K562 (cell line): ENCODE data around the gene FBLN2. TPM values are rescaled to one million over a fixed set of nuclear protein-coding genes. Genes with fewer than 3 reads are reported as not detected.

Experiments used
- ATAC-seq: fragments of 200-7000 bp; cut with Tn5 transposase; 3 replicates; pipeline ENCODE4 v1.9.1; 2020; ENCODE audit warnings: moderate library complexity
- BruUV-seq: library from RNA; stranded (reverse); fragments of 400-500 nt; replicated peaks from 2 replicates; lab custom pipeline; 2021; lab: Mats Ljungman, UMichigan
- CTCF ChIA-PET: fragments of 300-600 bp; formaldehyde crosslinking; extraction: SDS; loops from one replicate; lab custom pipeline; 2021; ENCODE audit warnings: low intra/inter-chr PET ratio; lab: Yijun Ruan, JAX
- POLR2A ChIA-PET: fragments of 300-600, 350-650 bp; sonication (Branson Sonifier 250); formaldehyde crosslinking; extraction: SDS; loops from one replicate; lab custom pipeline; 2021; ENCODE audit warnings: antibody characterized with exemption, inconsistent platforms; lab: Yijun Ruan, JAX
- DNase-seq, 4 experiments: peaks; one replicate each; pipeline versions ENCODE4 v3.0.0 to v3.0.0-alpha.2; 2011 to 2018; ENCODE audit warnings: low spot score in 3 of 4, mixed read lengths in 3 of 4; ENCODE audit errors: extremely low read depth in 1 of 4
- FAIRE-seq: peaks from 2 replicates; lab custom pipeline; 2011; peaks lifted over from hg19 to GRCh38; lab: Jason Lieb, UNC
- H2AFZ ChIP-seq: 2 replicates; pipeline ENCODE4 v1.6.0; 2011; ENCODE audit warnings: low read depth, low read length, control low read depth, inconsistent platforms
- H3K27ac ChIP-seq: fragments of 200-600 bp; 3 replicates; pipeline ENCODE4 v1.8.0; 2011; ENCODE audit warnings: low read depth, mild to moderate bottlenecking, control low read depth, inconsistent platforms, low read length, moderate library complexity, mixed read lengths; ENCODE audit errors: extremely low read depth
- H3K27me3 ChIP-seq, 2 experiments: fragments of 300-600 bp in 1 of 2; 2 replicates in 1 of 2; 3 replicates in 1 of 2; pipeline versions ENCODE4 v1.6.0 to v1.8.0; 2011; ENCODE audit warnings: inconsistent platforms in 2 of 2, low read length in 2 of 2, mild to moderate bottlenecking in 1 of 2, mixed read lengths in 1 of 2, moderate library complexity in 1 of 2; ENCODE audit not compliant: control insufficient read depth in 2 of 2, insufficient read depth in 2 of 2
- H3K36me3 ChIP-seq: fragments of 300-600 bp; 3 replicates; pipeline ENCODE4 v1.8.0; 2011; ENCODE audit warnings: mild to moderate bottlenecking, low read length, inconsistent platforms; ENCODE audit not compliant: control insufficient read depth, insufficient read depth
- H3K4me1 ChIP-seq, 2 experiments: fragments of 200-600 bp in 1 of 2; replicated peaks in 1 of 2; 2 replicates in 1 of 2; 3 replicates in 1 of 2; pipeline versions ENCODE4 v1.5.1 to v1.8.0; 2011; ENCODE audit warnings: inconsistent platforms in 2 of 2, low read length in 2 of 2, mild to moderate bottlenecking in 1 of 2, mixed read lengths in 1 of 2, moderate library complexity in 1 of 2; ENCODE audit not compliant: control insufficient read depth in 2 of 2, insufficient read depth in 2 of 2
- H3K4me2 ChIP-seq: 2 replicates; pipeline ENCODE4 v1.6.1; 2011; ENCODE audit warnings: low read length, control low read depth, inconsistent platforms, mixed read lengths; ENCODE audit not compliant: insufficient read depth
- H3K4me3 ChIP-seq: fragments of 200-600 bp; sonication (generic), shearing (Covaris generic); 2 replicates; pipeline ENCODE4 v1.5.1; 2016; ENCODE audit warnings: control low read depth, inconsistent platforms
- H3K79me2 ChIP-seq: fragments of 200-600 bp; 3 replicates; pipeline ENCODE4 v1.8.0; 2011; ENCODE audit warnings: low read length, inconsistent platforms; ENCODE audit not compliant: control insufficient read depth, insufficient read depth
- H3K9ac ChIP-seq, 2 experiments: 2 replicates each; pipeline versions ENCODE4 v1.6.0 to v1.6.1; 2011; ENCODE audit warnings: low read depth in 2 of 2, low read length in 2 of 2, control low read depth in 1 of 2, inconsistent platforms in 1 of 2, mild to moderate bottlenecking in 1 of 2, mixed read lengths in 1 of 2; ENCODE audit not compliant: insufficient read depth in 1 of 2
- H3K9me1 ChIP-seq: one replicate; pipeline ENCODE4 v1.6.0; 2011; ENCODE audit warnings: inconsistent platforms, mild to moderate bottlenecking, low read length, moderate library complexity; ENCODE audit not compliant: control insufficient read depth, insufficient read depth
- H3K9me3 ChIP-seq: replicated peaks from 2 replicates; pipeline ENCODE4 v1.5.1; 2011; ENCODE audit warnings: low read depth, low read length, inconsistent platforms; ENCODE audit not compliant: control insufficient read depth, insufficient read depth
- H4K20me1 ChIP-seq: replicated peaks from 2 replicates; pipeline ENCODE4 v1.6.1; 2011; ENCODE audit warnings: low read length, inconsistent platforms, mixed read lengths; ENCODE audit not compliant: control insufficient read depth, insufficient read depth
- ASH1L ChIP-seq: fragments of 450-650 bp; IDR thresholded peaks from 2 replicates; pipeline ENCODE4 v1.6.1; 2018; ENCODE audit warnings: borderline replicate concordance, mild to moderate bottlenecking, low read depth; ENCODE audit not compliant: partially characterized antibody
- BCOR ChIP-seq: fragments of 450-650 bp; IDR thresholded peaks from 2 replicates; pipeline ENCODE4 v1.6.1; 2016
- BRD9 ChIP-seq: fragments of 450-650 bp; IDR thresholded peaks from 2 replicates; pipeline ENCODE4 v1.6.1; 2018; ENCODE audit warnings: low read depth; ENCODE audit not compliant: partially characterized antibody
- ESRRB ChIP-seq: fragments of 250-450 bp; sonication (Bioruptor Pico); IDR thresholded peaks from 2 replicates; pipeline ENCODE4 v1.5.0; 2020; ENCODE audit warnings: mild to moderate bottlenecking, moderate library complexity, borderline replicate concordance
- HDAC8 ChIP-seq: fragments of 450-650 bp; IDR thresholded peaks from 2 replicates; pipeline ENCODE4 v1.6.1; 2016; ENCODE audit warnings: mild to moderate bottlenecking, missing genetic modification characterization, moderate library complexity, missing compliant biosample characterization
- IRF2 ChIP-seq: sonication (generic); formaldehyde crosslinking; IDR thresholded peaks from 2 replicates; pipeline ENCODE4 v1.8.1; 2022; ENCODE audit warnings: mild to moderate bottlenecking, missing genetic modification reagents
- KAT2B ChIP-seq: IDR thresholded peaks from one replicate; pipeline ENCODE4 v1.6.1; 2012; ENCODE audit warnings: low read depth, mild to moderate bottlenecking, control low read depth, inconsistent platforms, low read length, moderate library complexity
- MCM2 ChIP-seq: fragments of 450-650 bp; IDR thresholded peaks from 2 replicates; pipeline ENCODE4 v1.6.1; 2017; ENCODE audit warnings: low read depth, mild to moderate bottlenecking
- PTBP1 ChIP-seq: fragments of 200-400 bp; formaldehyde crosslinking; IDR thresholded peaks from 2 replicates; pipeline ENCODE4 v1.6.1; 2017; ENCODE audit warnings: low read depth, low read length
- RCOR1 ChIP-seq, 2 experiments: IDR thresholded peaks; 2 replicates each; pipeline ENCODE4 v1.6.1; 2012; ENCODE audit warnings: low read depth in 2 of 2, low read length in 2 of 2, borderline replicate concordance in 1 of 2, improper control_type of control experiment in 1 of 2
- SMAD3 ChIP-seq: fragments of 450-650 bp; formaldehyde crosslinking; conservative IDR thresholded peaks from 2 replicates; pipeline ENCODE4 v1.4.0; 2020; ENCODE audit warnings: mild to moderate bottlenecking
- SREBF1 ChIP-seq: fragments of 150-350 bp; IDR thresholded peaks from 2 replicates; pipeline ENCODE4 v1.6.1; 2014; ENCODE audit warnings: antibody characterized with exemption, low read depth, low read length, borderline replicate concordance
- SRSF7 ChIP-seq: fragments of 200-400 bp; formaldehyde crosslinking; optimal IDR thresholded peaks from 2 replicates; pipeline ENCODE3; 2017; ENCODE audit warnings: mild to moderate bottlenecking, low read depth, low read length
- U2AF2 ChIP-seq: fragments of 200-400 bp; formaldehyde crosslinking; optimal IDR thresholded peaks from 2 replicates; pipeline ENCODE3; 2017; ENCODE audit warnings: low read depth, mild to moderate bottlenecking, low read length
- ZBTB7A ChIP-seq: IDR thresholded peaks from 2 replicates; pipeline ENCODE4 v1.6.1; 2011; ENCODE audit warnings: low read depth, mild to moderate bottlenecking, low read length, moderate library complexity, borderline replicate concordance; ENCODE audit not compliant: control insufficient read depth
- ZEB2 ChIP-seq: fragments of 450-650 bp; IDR thresholded peaks from 2 replicates; pipeline ENCODE4 v1.6.1; 2016
- ZNF778 ChIP-seq: fragments of 450-650 bp; formaldehyde crosslinking; IDR thresholded peaks from 2 replicates; pipeline ENCODE4 v1.4.0; 2020; ENCODE audit warnings: mild to moderate bottlenecking, moderate library complexity
- WGBS: fragments of 100-300 bp; shearing (Covaris generic); methylation state at CpG from one replicate; pipeline ENCODE4 v1.1.6; 2016; ENCODE audit warnings: low coverage, mixed read lengths; ENCODE audit not compliant: insufficient coverage; ENCODE audit errors: missing lambda C conversion rate; 5-methylcytosine and 5-hydroxymethylcytosine counted together
- in situ Hi-C: fragments of 300-500 bp; cut with MboI; formaldehyde crosslinking; loops from 4 replicates; pipeline ENCODE4 v1.15.0; 2018; ENCODE audit warnings: inconsistent platforms, mixed read lengths
- intact Hi-C: fragments of 100-400 bp; cut with micrococcal nuclease; formaldehyde crosslinking; loops from 2 replicates; pipeline ENCODE4 v1.14.2; 2022
- polyA plus RNA-seq, 8 experiments: library from polyadenylated mRNA; depleted of rRNA in 4 of 8; stranded (reverse) in 5 of 8; unstranded in 3 of 8; fragments of >200 nt; fragmentation: Nextera tagmentation in 2 of 8; fragmentation: Illumina TruSeq in 1 of 8; extraction: Ambion mirVana in 2 of 8; extraction: Trizol in 1 of 8; gene quantifications; 2 replicates each; pipeline versions ENCODE4 v1.2.1 to v1.2.3, GENCODE V29; 2011 to 2014; ENCODE audit warnings: inconsistent platforms in 1 of 8, missing spikeins in 1 of 8
- total RNA-seq, 7 experiments: library from RNA; depleted of rRNA in 6 of 7; stranded (reverse); fragments of >200 nt in 6 of 7; fragmentation: Illumina TruSeq in 2 of 7; extraction: Trizol in 2 of 7; gene quantifications; 2 replicates each; pipeline versions ENCODE4 v1.2.1 to v1.2.3, GENCODE V29; 2011 to 2021; ENCODE audit warnings: low replicate concordance in 1 of 7
- TF ChIP-seq, protein P1 (sequence below), 3 experiments: fragments of 200-800 bp in 1 of 3; sonication (Bioruptor generic) in 1 of 3; sonication (generic) in 1 of 3; formaldehyde crosslinking in 1 of 3; IDR thresholded peaks; 2 replicates each; pipeline versions ENCODE4 v1.6.1 to v1.8.0; 2016 to 2022; ENCODE audit warnings: mild to moderate bottlenecking in 2 of 3, missing compliant biosample characterization in 2 of 3, missing genetic modification characterization in 2 of 3, missing genetic modification reagents in 1 of 3
- TF ChIP-seq, protein P2 (sequence below): fragments of 450-650 bp; formaldehyde crosslinking; IDR thresholded peaks from 2 replicates; pipeline ENCODE4 v1.4.0; 2020; ENCODE audit warnings: mild to moderate bottlenecking
- TF ChIP-seq, protein P3 (sequence below): sonication (generic); formaldehyde crosslinking; IDR thresholded peaks from 2 replicates; pipeline ENCODE4 v1.5.0; 2020; ENCODE audit warnings: missing genetic modification reagents

Gene FBLN2
- total and polyA plus RNA-seq, 9 of the 15 experiments (the other 6 are each of a cell fraction or from before 2014, with no cell fraction given), result 0.03 to 0.10 (median 0.04) TPM; not detected in 6

DNA sequence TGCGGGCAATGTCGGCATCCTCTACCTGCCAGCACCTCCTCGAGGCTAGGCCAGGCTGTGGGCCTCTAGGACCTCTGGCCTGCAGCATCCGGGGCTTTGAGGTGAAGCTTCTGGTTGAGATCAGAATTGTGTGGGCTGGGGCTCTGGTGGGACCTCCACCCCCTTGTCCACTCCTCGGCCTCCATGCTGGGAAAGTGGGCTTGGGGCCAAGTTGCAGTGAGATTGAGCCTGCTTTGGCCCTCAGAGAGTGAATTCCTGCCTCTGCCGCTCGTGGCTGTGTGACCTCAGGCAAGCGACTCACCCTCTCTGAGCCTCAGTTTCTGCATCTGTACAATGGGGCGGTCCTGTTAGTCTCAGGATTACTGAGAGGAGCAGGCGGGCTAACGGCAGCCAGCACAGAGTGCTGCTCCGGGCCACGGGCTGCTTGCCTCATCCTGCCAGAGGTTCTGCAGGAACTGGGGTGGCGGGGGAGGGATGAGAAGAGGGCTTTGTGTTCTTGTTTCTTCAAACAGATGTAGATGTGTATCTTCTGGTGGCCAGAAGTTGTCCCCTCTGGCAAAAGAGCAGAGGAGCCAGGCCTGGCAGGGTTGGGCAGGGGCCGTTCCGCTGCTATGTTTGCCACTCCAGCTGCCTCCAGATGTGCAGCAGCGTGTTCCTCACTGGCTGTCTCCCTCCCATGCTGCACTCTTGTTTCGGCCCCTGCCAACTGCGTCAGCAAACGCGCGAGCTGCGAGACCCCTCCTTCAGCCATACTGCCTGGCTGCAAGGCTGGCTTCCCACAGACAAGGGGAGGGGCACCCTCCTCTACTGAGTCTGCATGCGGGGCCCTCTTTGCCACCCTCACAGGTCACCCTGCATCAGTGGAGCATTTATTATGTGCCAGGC is 33.7 kb downstream of the FBLN2 start:
- Histone ChIP-seq H3K27me3 (peaks cover 4 to 59% of the 10 kb centered on the region in 2 experiments; a peak in 4 of 5 replicates), H3K4me3 (no peak overlapping the region), H3K9me1 (no peaks in the 10 kb centered on the region), H3K27ac (no peak overlapping the region), H3K4me2 (no peak overlapping the region), H2AFZ (no peak overlapping the region), H3K9ac (no peak overlapping the region), H4K20me1 (peaks cover 5% of the 10 kb centered on the region), H3K36me3 (no peaks in the 10 kb centered on the region), H3K79me2 (no peaks in the 10 kb centered on the region), H3K9me3 (no peaks in the 10 kb centered on the region), H3K4me1 (peaks cover 2 to 23% of the 10 kb centered on the region in 2 experiments; a peak in 2 of 5 replicates)
- WGBS, result 29% methylated on average over 24 of the region's 24 CpGs
- no peak for ATAC-seq
- intact Hi-C loops (no loop called here), in situ Hi-C loops (no loop called here)
- DNase-seq, result no peak
- no TSS peak for BruUV-seq
- no peak for FAIRE-seq
- ChIA-PET POLR2A (no interaction called here), CTCF (no interaction called here)
- TF ChIP-seq KAT2B (no peak), U2AF2 (no peak), HDAC8 (tag) (no peak), MCM2 (no peak), BRD9 (no peak), RCOR1 (IDR thresholded peaks at IDR 0.05; ENCODE audit: borderline replicate concordance in 1 of 2, low read depth in 2 of 2, low read length in 2 of 2) (peak in 1 of 2 experiments; percentile 85; a peak in 2 of 4 replicates), ZBTB7A (no peak), ZEB2 (no peak), BCOR (peak; percentile 94), ZNF778 (CRISPR knock-in tag) (no peak), SREBF1 (no peak), ESRRB (CRISPR knock-in tag) (no peak), SRSF7 (no peak), IRF2 (no peak), ASH1L (no peak), SMAD3 (CRISPR knock-in tag) (no peak), PTBP1 (peak; percentile 35; the same call in 1 of the 2 replicates)
- TF ChIP-seq, protein P1, sequence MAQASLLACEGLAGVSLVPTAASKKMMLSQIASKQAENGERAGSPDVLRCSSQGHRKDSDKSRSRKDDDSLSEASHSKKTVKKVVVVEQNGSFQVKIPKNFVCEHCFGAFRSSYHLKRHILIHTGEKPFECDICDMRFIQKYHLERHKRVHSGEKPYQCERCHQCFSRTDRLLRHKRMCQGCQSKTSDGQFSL (CRISPR knock-in tag; IDR thresholded peaks at IDR 0.05), result 0 out of 2 replicates have a peak, but pooled peaks have one; percentile 22
- TF ChIP-seq, protein P1 (tag; IDR thresholded peaks at IDR 0.05), result no peak
- TF ChIP-seq, protein P2, sequence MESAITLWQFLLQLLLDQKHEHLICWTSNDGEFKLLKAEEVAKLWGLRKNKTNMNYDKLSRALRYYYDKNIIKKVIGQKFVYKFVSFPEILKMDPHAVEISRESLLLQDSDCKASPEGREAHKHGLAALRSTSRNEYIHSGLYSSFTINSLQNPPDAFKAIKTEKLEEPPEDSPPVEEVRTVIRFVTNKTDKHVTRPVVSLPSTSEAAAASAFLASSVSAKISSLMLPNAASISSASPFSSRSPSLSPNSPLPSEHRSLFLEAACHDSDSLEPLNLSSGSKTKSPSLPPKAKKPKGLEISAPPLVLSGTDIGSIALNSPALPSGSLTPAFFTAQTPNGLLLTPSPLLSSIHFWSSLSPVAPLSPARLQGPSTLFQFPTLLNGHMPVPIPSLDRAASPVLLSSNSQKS (CRISPR knock-in tag), result no peak
- TF ChIP-seq, protein P3, sequence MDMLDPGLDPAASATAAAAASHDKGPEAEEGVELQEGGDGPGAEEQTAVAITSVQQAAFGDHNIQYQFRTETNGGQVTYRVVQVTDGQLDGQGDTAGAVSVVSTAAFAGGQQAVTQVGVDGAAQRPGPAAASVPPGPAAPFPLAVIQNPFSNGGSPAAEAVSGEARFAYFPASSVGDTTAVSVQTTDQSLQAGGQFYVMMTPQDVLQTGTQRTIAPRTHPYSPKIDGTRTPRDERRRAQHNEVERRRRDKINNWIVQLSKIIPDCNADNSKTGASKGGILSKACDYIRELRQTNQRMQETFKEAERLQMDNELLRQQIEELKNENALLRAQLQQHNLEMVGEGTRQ (CRISPR knock-in tag), result no peak
